Omental fat pad (tissue), 4 donors: ENCODE data around the gene STX16. TPM values are rescaled to one million over a fixed set of nuclear protein-coding genes. Genes with fewer than 3 reads are reported as not detected.
"Not testable (repeated sequence)": the region's sequence is repeated elsewhere in the genome, so short reads cannot be mapped to it uniquely, and the experiment has no call there.

ENCODE experiments used
- ATAC-seq: fragments of 150-250 bp; one replicate; pipeline ENCODE4 v1.9.1; 2016; ENCODE audit warnings: mild to moderate bottlenecking, moderate library complexity; ENCODE audit not compliant: low FRiP score
- DNase-seq: peaks from one replicate; pipeline ENCODE4 v3.0.0-alpha.2; 2019; ENCODE audit warnings: low spot score
- CTCF ChIP-seq, 3 donors: fragments of 450-650 bp; IDR thresholded peaks; one replicate each; pipeline ENCODE4 v1.5.1; 2016 to 2017; ENCODE audit warnings: antibody characterized with exemption in 3 of 3, mild to moderate bottlenecking in 3 of 3, moderate library complexity in 2 of 3
- total RNA-seq, 4 donors: library from RNA; depleted of rRNA; stranded (reverse); fragments of >200 nt; gene quantifications; one replicate each; pipeline ENCODE4 v1.1.0, GENCODE V29; 2016

The STX16 gene
- total RNA-seq, 4 donors from 2014 or later = 38.5 to 87.2 (median 49.1) TPM

GRCh38 chr20:58721951-58722778, 71.1 kb downstream of the STX16 start:
- TF ChIP-seq CTCF (IDR thresholded peaks at IDR 0.05) = no peak
- no peak for ATAC-seq
- DNase-seq = no peak

GRCh38 chr20:58722877-58723627, 72.0 kb downstream of the STX16 start:
- no peak for TF ChIP-seq CTCF (IDR thresholded peaks at IDR 0.05)
- no peak for DNase-seq
- no peak for ATAC-seq

- ATAC-seq = no peak
Observed at GRCh38 chr20:58723628-58723984, 72.5 kb downstream of the STX16 start.

GRCh38 chr20:58726156-58726555, 75.1 kb downstream of the STX16 start:
- not testable (repeated sequence) for ATAC-seq, DNase-seq

More at GRCh38 chr20:58723628-58723984, 72.5 kb downstream of the STX16 start:
- no peak for DNase-seq
- TF ChIP-seq CTCF (IDR thresholded peaks at IDR 0.05) = no peak

Other genes starting within 250 kb of the STX16 start
- under 1 TPM in 1 of 4 donors, not detected in 3; 0.19 TPM for gene APCDD1L, start 135.9 kb upstream of the STX16 start, total RNA-seq
- gene NPEPL1, start 41.5 kb downstream of the STX16 start, total RNA-seq = 10 to 100 TPM; 24.9 to 49.8 (median 27.9) TPM
- gene GNAS-AS1, start 199.6 kb downstream of the STX16 start, total RNA-seq = under 1 TPM in 1 of 4 donors, not detected in 3; 0.28 TPM
- gene GNAS, start 201.4 kb downstream of the STX16 start, total RNA-seq = 100 to 1,000 TPM; 606 to 837 (median 753) TPM